Stimulated activated CD4-positive, alpha-beta T cell treated with anti-CD3 and anti-CD28 coated beads, Interleukin-12 subunit alpha, Interleukin-12 subunit beta, amount 100 ng/mL, for 48 hours (primary cell): ENCODE results near the gene PITPNM2.

ENCODE experiments used
- DNase-seq, 3 donors: peaks; one replicate each; pipeline ENCODE4 v3.0.0-alpha.2; 2020; ENCODE audit warnings: low read depth in 2 of 3, low spot score in 1 of 3

The PITPNM2 gene

DNA sequence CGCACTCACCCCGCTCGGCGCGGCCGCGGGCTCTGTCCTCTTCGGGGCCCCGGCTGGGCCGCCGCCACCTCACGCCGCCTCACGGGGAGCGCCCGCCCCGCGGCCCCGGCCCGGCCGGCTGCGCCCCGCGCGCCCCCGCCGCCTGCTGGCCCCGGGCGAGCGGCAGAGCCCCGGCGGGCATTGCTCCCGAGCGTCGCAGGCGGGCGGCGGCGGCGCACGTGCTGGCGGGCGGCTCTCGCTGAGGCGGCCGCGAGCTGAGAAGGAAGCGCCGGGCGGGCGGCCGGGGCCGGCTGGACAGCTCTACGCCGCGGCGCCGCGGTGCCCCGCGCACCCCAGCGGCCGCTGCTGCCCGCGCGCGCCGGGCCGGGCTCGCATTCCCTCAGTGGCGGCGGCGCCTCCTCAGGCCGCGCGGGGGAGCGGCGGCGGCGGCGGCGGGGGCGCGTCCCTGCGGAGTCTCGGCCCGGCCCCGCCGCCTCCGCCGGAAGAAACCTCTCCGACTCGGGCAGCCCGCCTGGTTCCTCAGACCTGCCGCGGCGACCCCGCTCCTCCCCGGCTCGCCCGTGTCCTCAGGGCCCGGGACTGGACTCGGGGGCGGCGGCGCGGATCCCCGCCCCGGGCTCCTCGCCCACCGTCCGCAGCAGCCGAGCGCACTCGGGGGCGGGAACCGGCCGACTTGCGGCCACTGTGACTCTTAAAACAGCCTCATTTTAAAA, at the start of gene PITPNM2:
Gene PITPNM2, minus strand, starts transcription at position 347 of the 713 bp plus-strand sequence. CDS start 116,500 bp downstream, outside the sequence.
- DNase-seq = peak in 1 of 3 donors; percentile 51

GRCh38 chr12:123200414-123200813, 49.5 kb upstream of the PITPNM2 start:
- no peak for DNase-seq

DNA sequence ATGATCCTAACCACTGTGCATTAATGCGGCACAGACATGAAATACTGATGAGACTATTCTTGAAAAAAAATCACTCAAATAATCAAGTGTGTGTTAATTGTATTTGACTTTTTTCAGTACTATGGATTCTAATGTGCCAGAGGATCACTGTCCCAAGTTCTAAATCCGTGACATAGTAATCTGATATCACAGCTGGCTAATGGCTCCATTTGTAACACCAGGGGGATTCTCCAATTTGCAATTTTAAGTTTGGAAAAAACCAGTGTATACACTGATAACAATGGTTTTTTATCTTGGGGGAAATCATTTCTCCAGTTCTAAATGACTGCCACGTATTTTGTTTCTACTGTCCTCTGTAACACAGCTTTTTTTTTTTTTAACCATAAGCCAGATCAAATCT, 49.0 kb upstream of the PITPNM2 start:
- no peak for DNase-seq

GRCh38 chr12:123187637-123188036, 36.7 kb upstream of the PITPNM2 start:
- DNase-seq = no peak

GRCh38 chr12:123180171-123180570, 29.3 kb upstream of the PITPNM2 start:
- DNase-seq = no peak

DNA sequence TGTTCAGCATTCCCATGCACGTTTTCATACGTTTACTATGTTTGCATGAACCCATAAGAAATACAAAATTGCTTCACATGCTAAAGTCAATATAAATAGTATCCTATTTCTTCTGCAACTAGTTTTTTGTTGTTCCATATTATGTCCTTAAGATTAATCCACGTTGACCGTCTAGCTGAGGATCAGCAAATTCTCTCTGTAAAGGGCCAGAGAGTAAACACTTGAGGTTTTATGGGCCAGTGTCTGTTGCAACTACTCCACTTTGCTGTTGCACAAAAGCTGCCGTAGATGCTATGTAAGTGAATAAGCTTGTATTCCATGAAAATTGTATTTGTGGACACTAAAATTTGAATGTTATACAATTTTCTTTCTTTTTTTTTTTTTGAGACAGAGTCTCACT, 21.1 kb upstream of the PITPNM2 start:
- DNase-seq = no peak

DNA sequence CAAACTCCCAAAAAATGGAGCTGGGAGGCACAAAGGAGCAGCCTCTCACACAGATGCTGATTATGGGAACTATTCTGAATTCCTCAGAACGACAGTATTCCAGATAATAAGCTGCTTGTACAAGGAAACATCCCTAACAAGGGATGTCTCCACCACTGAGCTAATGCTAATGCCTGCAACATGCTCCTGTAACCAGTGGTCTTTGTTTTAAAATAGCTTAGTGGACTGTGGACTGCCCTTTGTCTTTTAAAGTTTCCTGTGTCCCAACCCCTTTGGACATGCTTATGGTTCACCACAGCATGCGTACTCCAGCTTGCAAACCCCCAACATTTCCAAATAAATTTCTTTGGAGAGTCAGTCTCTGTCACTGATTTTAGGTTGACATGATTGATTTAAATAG, 16.4 kb upstream of the PITPNM2 start:
- no peak for DNase-seq

DNA sequence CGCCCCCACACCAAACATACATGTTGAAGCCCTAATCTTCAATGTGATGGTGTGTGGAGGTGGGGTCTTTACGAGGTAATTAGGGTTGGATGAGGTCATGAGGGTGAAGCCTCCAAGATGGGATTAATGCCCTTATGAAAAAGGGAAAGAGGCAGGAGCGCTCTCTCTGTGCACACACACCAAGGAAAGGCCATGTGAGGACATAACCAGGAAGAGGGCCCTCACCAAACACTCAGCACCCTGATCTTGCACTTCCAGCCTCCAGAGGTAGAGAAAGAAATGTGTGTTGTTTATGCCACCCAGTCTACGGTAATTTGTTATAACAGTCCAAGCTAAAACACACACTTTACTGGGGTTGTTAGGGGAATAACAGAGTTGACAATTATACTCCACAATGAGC, 14.6 kb upstream of the PITPNM2 start:
- no peak for DNase-seq

DNA sequence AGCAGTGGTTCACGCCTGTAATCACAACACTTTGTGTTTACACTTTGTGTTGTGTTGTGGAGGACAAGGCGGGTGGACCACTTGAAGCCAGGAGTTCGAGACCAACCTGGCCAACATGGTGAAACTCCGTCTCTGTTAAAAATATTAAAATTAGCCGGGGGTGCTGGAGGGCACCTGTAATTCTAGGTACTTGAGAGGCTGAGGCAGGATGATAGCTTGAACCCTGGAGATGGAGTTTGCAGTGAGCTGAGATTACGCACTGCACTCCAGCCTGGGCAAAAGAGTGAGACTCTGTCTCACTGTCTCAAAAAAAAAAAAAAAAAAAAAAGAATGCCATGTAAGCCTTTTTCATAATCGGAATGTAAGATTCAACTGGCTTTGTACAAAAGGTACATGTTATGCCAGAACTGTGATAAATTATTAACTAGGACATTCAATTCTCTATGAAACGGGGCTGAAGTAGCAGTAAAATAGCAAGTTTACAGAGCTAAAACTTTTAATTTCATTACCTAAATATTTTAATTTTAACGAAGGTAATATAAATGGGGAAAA, 13.9 kb upstream of the PITPNM2 start:
- no peak for DNase-seq

- no peak for DNase-seq
Measured at GRCh38 chr12:123164222-123164621, 13.3 kb upstream of the PITPNM2 start.

DNA sequence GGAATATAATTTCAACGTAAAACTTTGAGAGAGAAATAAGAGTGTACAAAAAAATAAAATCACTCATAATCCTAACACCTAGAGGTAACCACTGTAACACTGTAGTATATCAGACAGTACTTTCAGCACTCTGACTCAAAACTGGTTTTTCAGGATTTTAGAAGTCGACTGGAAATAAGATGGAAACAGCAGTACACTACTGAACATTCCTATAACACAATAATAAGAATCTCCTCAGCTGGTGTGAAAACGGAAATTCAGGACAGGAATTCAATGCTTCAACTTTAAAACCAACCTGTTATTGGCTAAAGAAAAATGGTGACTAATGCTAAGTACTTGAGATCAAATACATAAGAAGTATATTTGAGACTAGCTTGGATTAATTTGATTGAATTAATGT, 12.3 kb upstream of the PITPNM2 start:
- DNase-seq = no peak

DNA sequence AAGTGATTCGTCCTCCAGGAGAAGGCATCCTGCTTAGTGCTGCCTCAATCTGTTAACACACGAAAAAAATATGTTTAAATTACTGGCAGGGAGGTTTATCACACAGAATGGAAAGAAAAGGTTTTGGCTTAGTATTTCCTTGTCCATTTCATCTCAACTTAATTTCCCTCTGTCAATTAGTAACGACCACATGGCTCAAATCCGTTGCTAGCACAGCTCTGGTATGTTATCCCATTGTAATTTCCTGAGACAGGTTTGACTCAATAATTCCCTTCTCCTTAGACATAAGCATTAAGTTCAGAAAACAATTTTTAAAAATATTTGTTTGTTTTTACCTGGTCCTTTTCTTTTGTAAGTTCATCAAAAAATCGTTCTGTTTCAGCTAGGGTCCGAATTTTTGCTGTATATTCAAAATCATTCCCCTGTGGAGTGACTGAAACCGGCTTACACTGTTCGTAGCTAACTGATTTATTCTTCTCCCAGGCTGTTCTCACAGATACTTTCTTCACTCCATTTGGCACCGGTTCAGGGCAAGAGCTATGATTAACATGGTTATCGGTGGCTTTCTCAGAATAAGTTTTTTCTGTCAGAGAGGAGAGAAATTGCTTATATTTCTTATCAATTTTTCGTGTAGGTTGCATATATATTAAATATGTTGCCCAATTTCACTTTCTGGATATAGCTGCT, 10.1 kb upstream of the PITPNM2 start:
- no peak for DNase-seq

- no peak for DNase-seq
Measured at GRCh38 chr12:123153906-123154305, 3.0 kb upstream of the PITPNM2 start.

- DNase-seq = no peak
Measured at GRCh38 chr12:123152833-123153232, 1.9 kb upstream of the PITPNM2 start.

DNA sequence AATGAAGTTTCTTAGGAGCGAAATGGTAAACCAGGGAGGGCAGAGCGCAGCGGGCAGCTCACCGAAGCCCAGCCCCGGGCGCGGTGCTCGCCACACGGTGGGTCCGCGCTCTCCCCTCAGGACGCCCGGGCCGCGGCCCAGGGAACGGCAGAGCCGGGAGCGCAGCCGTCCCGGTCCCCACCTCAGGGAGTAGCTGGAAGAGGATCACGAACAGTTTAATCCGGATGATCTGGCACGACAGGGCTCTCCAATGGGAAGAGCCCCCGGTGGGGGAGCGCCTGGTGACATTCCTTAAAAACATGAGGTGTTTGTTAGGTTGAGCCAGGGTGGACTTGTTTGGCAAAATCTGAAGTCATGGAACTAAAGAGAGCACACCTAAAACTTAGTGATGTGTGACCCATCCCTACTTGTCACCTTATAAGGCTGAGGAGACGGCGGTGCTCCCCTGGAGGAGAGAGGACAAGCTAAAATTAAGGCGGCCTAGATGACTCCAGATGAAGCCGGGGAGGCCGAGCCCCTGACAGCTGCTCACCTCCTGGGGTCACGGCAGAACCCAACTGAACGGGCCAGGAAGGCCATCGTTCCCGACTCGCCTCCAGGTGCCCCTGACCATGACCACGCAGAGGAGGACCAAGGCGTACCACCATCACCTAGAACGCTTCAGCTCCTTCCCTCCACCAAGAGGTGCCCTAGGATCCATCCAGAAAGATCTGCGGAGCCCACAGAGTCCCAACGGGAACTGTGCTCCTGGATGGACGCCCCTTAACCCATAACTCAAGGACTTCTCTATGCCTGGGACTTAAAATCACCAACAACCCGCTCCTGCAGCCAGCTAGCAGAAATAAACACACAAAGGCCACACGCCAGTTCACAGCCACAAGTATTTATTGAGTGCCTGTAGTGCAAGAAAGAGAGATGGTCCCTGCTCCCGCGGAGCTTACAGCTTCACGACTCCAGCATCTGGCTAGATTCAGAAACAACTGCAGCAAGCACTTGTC, 866 bp upstream of the PITPNM2 start:
- DNase-seq = no peak

- peak in 1 of 3 donors; percentile 16 for DNase-seq
Measured at GRCh38 chr12:123150275-123150743, 581 bp downstream of the PITPNM2 start.

DNA sequence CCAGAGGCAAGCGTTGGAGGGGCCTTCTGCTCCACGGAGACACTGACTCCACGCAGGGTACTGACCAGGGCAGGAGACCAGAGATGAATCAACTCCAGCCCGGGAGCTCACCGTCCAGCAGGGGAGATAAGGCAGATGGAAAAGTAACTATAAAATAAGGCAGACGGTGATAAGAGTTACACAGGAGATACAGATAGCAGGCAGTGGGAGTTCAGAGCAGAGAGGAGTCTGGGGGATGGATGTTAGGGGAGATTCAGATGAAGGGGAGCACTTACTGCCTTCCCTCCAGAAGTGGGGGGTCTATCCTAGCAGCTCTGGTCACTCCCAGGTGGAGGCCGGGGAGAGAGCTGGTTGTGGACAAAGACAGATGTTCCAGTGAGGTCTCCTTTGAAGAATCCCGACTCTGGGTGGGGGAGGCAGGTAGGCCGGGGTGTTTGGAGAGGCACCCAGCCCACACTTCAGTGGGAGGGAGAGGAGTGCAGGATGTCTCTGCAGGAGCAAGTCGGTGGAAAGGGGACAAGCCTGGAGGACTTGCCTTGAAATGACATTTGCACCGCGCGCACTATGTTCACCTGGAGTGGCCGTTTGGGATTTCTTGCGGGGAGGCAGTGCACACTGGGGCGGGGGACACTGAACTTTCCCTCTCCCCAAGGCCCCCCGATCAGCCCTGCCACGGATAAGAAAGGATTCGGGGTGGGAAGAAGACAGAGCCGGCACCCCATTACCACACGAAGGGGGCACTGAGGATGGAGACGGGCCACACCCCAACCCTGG, 1.2 kb downstream of the PITPNM2 start:
- DNase-seq = no peak

GRCh38 chr12:123149088-123149487, 1.8 kb downstream of the PITPNM2 start:
- DNase-seq = no peak

DNA sequence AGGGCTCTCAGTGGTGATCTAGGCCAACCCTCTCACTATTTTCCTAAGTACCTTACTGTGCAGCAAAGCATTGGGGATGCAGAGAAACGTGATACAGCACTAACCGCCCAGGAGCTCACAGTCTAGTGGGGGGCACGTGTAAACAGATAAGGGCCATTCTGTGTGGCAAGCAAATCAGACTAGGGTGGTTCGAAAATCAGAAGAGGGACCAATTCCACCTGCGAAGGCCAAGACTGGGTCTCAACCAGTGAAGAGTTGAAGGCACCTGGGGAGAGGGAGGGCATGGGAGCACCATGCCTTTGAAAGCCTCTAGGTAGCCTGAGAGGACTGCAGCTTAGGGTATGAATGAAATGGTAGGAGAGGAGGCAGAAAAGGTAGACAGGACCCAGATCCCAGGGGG, 2.2 kb downstream of the PITPNM2 start:
- no peak for DNase-seq

GRCh38 chr12:123148223-123148622, 2.7 kb downstream of the PITPNM2 start:
- DNase-seq = no peak
